Measurements from ENCODE around the gene CLDN9. TPM values are rescaled to one million over a fixed set of nuclear protein-coding genes. Genes with fewer than 3 reads are reported as not detected.

The CLDN9 gene
- total and polyA plus RNA-seq, 11 donors = 0.13 to 2.0 (median 0.75) TPM

- no peaks in the 10 kb centered on the region for H3K4me1 ChIP-seq
- TF ChIP-seq POLR2A (IDR thresholded peaks at IDR 0.05) = no peak
- TF ChIP-seq CTCF (IDR thresholded peaks at IDR 0.05) = no peak
- H3K36me3 ChIP-seq = no peaks in the 10 kb centered on the region
- no peak overlapping the region for H3K4me3 ChIP-seq
- peaks cover 0 to 11% (median 3%) of the 10 kb centered on the region in 9 donors for H3K27me3 ChIP-seq
- 79 to 87% (median 82%) methylated on average over 14 of the region's 14 CpGs for WGBS, 4 donors
- no peak overlapping the region for H3K27ac ChIP-seq
- DNase-seq (no peak), ATAC-seq (no peak)
- intact Hi-C loops (cut with DNase I) = no loop called here
- no peaks in the 10 kb centered on the region for H3K9me3 ChIP-seq
Observed at GRCh38 chr16:2992383-2993081, 20.2 kb upstream of the CLDN9 start.

- Histone ChIP-seq H3K36me3 (no peaks in the 10 kb centered on the region), H3K27me3 (peaks cover 0 to 12% (median 0%) of the 10 kb centered on the region in 9 donors), H3K9me3 (no peaks in the 10 kb centered on the region), H3K27ac (no peak overlapping the region), H3K4me3 (no peak overlapping the region), H3K4me1 (no peaks in the 10 kb centered on the region)
- ATAC-seq (no peak), DNase-seq (no peak)
- intact Hi-C loops (cut with DNase I) = no loop called here
- TF ChIP-seq CTCF (IDR thresholded peaks at IDR 0.05) = no peak
- 72 to 87% (median 77%) methylated on average over 7 to 13 of the region's 13 CpGs for WGBS, 4 donors
Observed at GRCh38 chr16:2996298-2996697, 16.4 kb upstream of the CLDN9 start.

- H3K27ac ChIP-seq = no peak overlapping the region
- H3K27me3 ChIP-seq = peaks cover 0 to 25% (median 2%) of the 10 kb centered on the region in 9 donors
- no peak for DNase-seq
- peaks cover 0 to 10% (median 2%) of the 10 kb centered on the region in 12 donors for H3K4me1 ChIP-seq
- intact Hi-C loops (cut with DNase I) = no loop called here
- no peaks in the 10 kb centered on the region for H3K36me3 ChIP-seq
- no peak overlapping the region for H3K4me3 ChIP-seq
- no peak for ATAC-seq
- no peaks in the 10 kb centered on the region for H3K9me3 ChIP-seq
- 78 to 95% (median 80%) methylated on average over 6 of the region's 6 CpGs for WGBS, 4 donors
- TF ChIP-seq POLR2A (IDR thresholded peaks at IDR 0.05) = no peak
- TF ChIP-seq CTCF (IDR thresholded peaks at IDR 0.05) = no peak
Observed at GRCh38 chr16:2999929-3000328, 12.8 kb upstream of the CLDN9 start.

GRCh38 chr16:3000540-3000939, 12.2 kb upstream of the CLDN9 start:
- no peak for TF ChIP-seq CTCF (IDR thresholded peaks at IDR 0.05)
- no peak for TF ChIP-seq POLR2A (IDR thresholded peaks at IDR 0.05)
- H3K4me3 ChIP-seq = no peak overlapping the region
- peaks cover 0 to 28% (median 2%) of the 10 kb centered on the region in 9 donors for H3K27me3 ChIP-seq
- H3K4me1 ChIP-seq = peaks cover 0 to 14% (median 3%) of the 10 kb centered on the region in 12 donors
- H3K27ac ChIP-seq = no peak overlapping the region
- ATAC-seq = no peak
- H3K9me3 ChIP-seq = no peaks in the 10 kb centered on the region
- H3K36me3 ChIP-seq = no peaks in the 10 kb centered on the region
- 71 to 89% (median 86%) methylated on average over 1 to 4 of the region's 4 CpGs for WGBS, 4 donors
- intact Hi-C loops (cut with DNase I) = no loop called here
- DNase-seq = no peak

Data from heart left ventricle (tissue), 16 donors.